Neuron (in vitro differentiated cells): ENCODE measurements around the gene ZFAND4.
A peak's percentile ranks its signal among the peaks of the same experiment; 100 is the strongest.

Experiments used
- H2AFZ ChIP-seq: one replicate; pipeline ENCODE4 v1.6.1; 2013; ENCODE audit warnings: low read depth, mild to moderate bottlenecking, inconsistent platforms, low read length, moderate library complexity
- H3K27me3 ChIP-seq: one replicate; pipeline ENCODE4 v1.6.1; 2013; ENCODE audit warnings: low read length; ENCODE audit not compliant: insufficient read depth
- H3K36me3 ChIP-seq: one replicate; pipeline ENCODE4 v1.6.1; 2013; ENCODE audit warnings: low read length; ENCODE audit not compliant: insufficient read depth
- H3K4me1 ChIP-seq: one replicate; pipeline ENCODE4 v1.6.1; 2013; ENCODE audit warnings: low read length; ENCODE audit not compliant: insufficient read depth
- H3K4me3 ChIP-seq: 2 replicates; pipeline ENCODE4 v1.5.1; 2013; ENCODE audit warnings: mild to moderate bottlenecking, low read length, moderate library complexity
- H3K9me3 ChIP-seq: one replicate; pipeline ENCODE4 v1.6.1; 2013; ENCODE audit warnings: low read length

ZFAND4 gene

DNA sequence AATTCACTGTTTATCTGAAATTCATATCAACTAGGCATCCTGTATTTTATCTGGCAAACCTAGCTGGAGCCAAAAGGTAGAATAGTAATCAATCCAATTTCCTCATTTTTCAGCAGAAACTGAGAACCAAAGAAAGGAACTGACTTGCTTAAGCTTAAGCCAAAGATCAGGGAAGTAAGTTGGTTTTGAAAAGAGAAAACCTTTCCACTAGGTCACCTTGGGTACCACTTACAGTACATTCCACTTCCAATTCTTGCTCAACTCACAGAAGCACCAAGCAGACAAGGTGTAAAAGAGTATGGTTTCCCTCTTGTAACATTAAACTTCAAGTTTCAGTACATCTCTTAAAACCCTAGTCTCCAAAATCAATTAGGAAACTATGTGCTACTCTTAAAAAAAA, 79.6 kb downstream of the ZFAND4 start:
- no peaks in the 10 kb centered on the region for H3K36me3 ChIP-seq
- peaks cover 15% of the 10 kb centered on the region for H3K4me1 ChIP-seq
- peak overlapping the region; percentile 71 for H3K4me3 ChIP-seq
- H2AFZ ChIP-seq, result no peak overlapping the region
- H3K27me3 ChIP-seq, result no peaks in the 10 kb centered on the region
- H3K9me3 ChIP-seq, result no peaks in the 10 kb centered on the region

DNA sequence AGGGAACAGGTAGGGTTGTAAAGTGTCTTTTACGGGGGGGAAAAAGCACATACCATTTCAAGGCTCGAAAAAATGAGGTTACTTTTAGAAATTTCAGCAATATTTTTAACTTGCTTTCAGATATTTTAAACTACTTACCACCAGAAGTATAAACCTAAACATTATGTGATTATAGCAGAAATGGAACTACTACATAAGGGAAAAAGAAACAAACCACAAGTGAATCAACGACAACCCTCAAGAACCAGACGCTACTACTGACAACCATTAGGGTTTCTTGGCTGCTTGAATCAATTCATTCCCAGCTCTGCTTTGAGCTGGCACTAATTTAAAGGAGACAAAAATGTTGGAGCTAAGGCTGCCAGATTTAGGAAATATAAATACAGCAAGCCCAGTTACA, 80.1 kb downstream of the ZFAND4 start:
- Histone ChIP-seq H3K4me3 (no peak overlapping the region), H3K36me3 (no peaks in the 10 kb centered on the region), H3K9me3 (no peaks in the 10 kb centered on the region), H3K4me1 (peaks cover 15% of the 10 kb centered on the region), H3K27me3 (no peaks in the 10 kb centered on the region), H2AFZ (no peak overlapping the region)

DNA sequence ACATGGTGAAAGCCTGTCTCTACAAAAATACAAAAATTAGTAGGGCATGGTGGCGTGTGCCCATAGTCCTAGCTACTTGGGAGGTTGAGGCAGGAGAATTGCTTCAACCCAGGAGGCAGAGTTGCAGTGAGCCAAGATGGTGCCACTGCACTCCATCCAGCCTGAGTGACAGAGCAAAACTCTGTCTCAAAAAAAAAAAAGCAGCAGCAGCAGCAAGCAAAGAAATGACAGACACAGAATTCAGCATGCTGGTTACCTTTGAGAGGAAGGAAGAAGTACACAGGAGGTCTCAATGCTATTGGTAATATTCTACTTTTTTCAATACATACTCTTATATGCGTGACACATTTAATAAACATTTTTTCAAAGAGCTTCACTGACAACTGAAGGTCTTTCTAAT, 81.3 kb downstream of the ZFAND4 start:
- no peak overlapping the region for H2AFZ ChIP-seq
- H3K27me3 ChIP-seq, result no peaks in the 10 kb centered on the region
- no peaks in the 10 kb centered on the region for H3K9me3 ChIP-seq
- peaks cover 15% of the 10 kb centered on the region for H3K4me1 ChIP-seq
- no peaks in the 10 kb centered on the region for H3K36me3 ChIP-seq
- no peak overlapping the region for H3K4me3 ChIP-seq

DNA sequence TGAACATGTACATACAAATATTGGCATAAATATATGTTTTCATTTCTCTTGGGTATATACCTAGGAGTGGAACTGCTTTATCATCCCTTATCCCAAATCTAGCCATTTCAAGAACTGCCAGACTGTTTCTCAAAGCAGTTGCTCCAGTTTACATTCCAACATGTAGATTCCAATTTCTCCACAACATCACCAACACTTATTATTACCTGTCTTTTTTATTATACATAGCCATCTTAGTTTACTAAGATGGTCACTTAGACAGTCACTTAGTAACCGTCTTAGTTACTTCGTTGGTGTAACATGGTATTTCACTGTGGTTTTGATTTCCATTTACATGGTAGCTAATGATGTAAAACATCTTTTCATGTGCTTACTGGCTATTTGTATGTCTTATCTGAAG, 82.7 kb downstream of the ZFAND4 start:
- no peak overlapping the region for H3K4me3 ChIP-seq
- peaks cover 12% of the 10 kb centered on the region for H3K4me1 ChIP-seq
- no peaks in the 10 kb centered on the region for H3K36me3 ChIP-seq
- H3K9me3 ChIP-seq, result no peaks in the 10 kb centered on the region
- H2AFZ ChIP-seq, result no peak overlapping the region
- no peaks in the 10 kb centered on the region for H3K27me3 ChIP-seq

DNA sequence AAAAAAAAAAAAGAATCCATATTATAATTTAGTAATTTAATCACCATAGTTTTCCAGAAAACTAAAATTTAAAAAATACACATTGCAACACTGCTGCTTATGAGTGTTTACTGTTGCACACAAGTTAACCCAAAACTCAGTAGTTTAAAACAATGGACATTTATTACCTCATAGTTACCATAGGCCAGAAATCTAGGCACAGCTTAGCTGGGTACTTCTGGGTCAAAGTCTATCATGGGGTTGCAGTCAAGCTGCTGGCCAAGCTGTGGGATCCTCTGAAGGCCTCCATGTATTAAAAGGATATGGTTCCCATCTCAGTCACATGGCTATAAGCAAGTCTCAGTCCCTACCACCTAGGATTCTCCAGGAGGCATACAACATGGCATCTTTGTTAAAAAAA, 83.6 kb downstream of the ZFAND4 start:
- no peaks in the 10 kb centered on the region for H3K27me3 ChIP-seq
- H3K9me3 ChIP-seq, result no peaks in the 10 kb centered on the region
- H3K36me3 ChIP-seq, result no peaks in the 10 kb centered on the region
- H3K4me3 ChIP-seq, result no peak overlapping the region
- no peak overlapping the region for H2AFZ ChIP-seq
- peaks cover 11% of the 10 kb centered on the region for H3K4me1 ChIP-seq

DNA sequence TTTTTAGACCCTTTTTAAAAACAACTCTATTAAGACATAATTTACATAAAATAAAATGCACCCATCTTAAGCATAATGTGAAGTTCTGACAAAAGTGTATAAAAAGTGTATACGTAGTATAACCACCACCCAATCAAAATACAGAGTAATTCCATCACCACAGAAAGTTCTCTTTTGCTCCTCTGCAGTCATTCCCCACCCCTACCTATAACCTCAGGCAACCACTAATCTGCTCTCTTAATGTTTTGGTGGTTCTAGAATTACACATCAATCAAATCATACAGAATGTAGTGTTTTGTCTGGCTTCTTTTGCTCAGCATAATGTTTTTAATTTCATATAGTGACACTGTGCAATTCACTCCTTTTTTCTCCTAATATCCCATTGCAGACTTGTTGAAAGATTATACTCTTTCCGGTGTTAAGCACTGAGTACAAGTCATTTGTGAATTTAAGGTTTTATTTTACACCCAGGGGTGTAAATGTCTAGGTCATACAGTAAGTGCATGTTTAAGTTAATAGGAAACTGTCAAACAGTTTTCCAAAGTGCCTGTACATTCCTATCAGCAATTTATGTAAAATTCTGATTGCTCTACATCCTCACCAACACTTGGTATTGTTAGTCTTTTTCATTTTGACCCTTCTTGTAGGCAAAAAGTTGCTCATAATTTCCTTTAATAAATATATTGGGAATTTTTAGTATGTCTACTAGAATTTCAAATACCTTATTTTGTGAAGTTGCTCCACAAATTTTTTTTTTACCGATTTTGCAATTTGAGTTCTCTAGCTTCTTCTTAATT, 86.3 kb downstream of the ZFAND4 start:
- no peaks in the 10 kb centered on the region for H3K27me3 ChIP-seq
- no peaks in the 10 kb centered on the region for H3K9me3 ChIP-seq
- no peaks in the 10 kb centered on the region for H3K36me3 ChIP-seq
- H2AFZ ChIP-seq, result no peak overlapping the region
- no peak overlapping the region for H3K4me3 ChIP-seq
- no peaks in the 10 kb centered on the region for H3K4me1 ChIP-seq

DNA sequence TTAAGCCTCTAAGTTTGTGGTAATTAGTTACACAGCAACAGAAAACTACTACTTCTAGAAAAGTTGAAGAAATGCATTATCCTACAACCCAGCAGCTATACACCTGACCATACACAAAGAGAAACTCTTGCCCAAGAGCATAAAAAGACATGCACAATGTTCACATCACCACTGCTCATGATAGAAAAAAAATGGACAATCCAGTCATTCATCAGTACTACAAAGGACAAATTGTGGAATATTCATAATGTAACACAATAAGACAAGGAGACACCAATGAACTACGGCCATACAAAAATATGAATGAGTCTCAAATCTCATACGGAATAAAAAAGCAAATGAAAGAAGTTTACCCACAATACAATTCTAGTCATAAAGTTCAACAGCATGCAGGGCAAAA, 87.4 kb downstream of the ZFAND4 start:
- no peaks in the 10 kb centered on the region for H3K36me3 ChIP-seq
- H3K4me3 ChIP-seq, result no peak overlapping the region
- H3K9me3 ChIP-seq, result no peaks in the 10 kb centered on the region
- H2AFZ ChIP-seq, result no peak overlapping the region
- H3K27me3 ChIP-seq, result no peaks in the 10 kb centered on the region
- no peaks in the 10 kb centered on the region for H3K4me1 ChIP-seq

DNA sequence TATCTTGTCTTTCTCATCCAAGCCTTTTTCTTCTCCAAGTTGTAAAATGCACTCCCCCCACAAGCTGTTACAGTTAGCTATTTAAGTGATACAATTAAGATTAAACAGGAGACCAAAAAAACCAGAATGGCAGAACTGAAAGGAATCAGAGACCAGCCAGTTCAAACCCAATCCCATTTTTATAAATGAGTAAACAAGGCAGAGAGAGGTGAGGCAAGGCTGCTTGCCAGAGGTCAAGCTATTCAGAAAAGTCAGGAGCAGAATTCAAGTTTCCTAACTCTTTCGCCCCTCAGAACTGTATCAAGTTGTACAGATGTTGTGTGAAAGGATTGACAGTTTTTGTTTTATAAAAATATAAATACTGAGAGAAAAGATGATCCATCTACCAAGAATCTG, 90.2 kb downstream of the ZFAND4 start:
- Histone ChIP-seq H3K9me3 (no peaks in the 10 kb centered on the region), H3K36me3 (no peaks in the 10 kb centered on the region), H3K4me3 (no peak overlapping the region), H3K27me3 (no peaks in the 10 kb centered on the region), H3K4me1 (no peaks in the 10 kb centered on the region), H2AFZ (no peak overlapping the region)

DNA sequence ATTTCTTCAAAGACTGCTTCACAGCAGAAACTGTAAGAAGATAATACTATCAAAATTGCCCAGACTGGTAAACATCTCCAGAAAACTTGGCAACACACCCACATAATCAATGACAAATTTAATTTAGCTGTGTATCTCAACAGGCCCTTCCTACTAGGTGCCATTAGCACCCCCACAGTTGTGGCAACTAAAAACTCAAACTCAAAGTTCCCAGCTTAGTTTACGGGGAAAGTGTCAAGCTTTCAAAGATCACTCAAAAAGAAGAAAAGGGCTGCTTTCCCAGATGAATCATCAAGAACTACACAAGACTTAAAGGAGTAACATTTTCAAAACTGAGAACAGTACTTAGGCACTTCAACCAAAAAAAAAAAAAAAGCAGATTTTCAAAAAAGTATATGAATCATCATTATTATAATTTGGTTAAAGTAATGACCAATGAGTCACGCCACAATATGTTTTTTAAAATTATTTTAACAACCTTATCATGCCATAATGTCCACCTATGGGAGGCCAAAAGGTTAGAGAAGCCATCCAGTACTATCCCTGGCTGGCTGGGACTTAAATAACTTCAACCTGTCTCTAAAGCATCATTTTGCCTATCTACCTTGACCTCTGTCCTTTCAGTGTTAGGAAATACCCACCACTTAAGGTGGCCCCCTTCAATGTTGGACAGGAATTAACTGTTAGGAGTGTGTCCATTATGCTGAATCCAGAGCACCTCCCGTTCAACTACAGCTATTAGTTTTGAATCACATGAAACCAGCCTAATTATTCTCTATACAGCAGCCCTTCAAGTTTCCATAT, 90.8 kb downstream of the ZFAND4 start:
- Histone ChIP-seq H3K36me3 (no peaks in the 10 kb centered on the region), H3K27me3 (no peaks in the 10 kb centered on the region), H2AFZ (no peak overlapping the region), H3K4me3 (no peak overlapping the region), H3K9me3 (no peaks in the 10 kb centered on the region), H3K4me1 (no peaks in the 10 kb centered on the region)

DNA sequence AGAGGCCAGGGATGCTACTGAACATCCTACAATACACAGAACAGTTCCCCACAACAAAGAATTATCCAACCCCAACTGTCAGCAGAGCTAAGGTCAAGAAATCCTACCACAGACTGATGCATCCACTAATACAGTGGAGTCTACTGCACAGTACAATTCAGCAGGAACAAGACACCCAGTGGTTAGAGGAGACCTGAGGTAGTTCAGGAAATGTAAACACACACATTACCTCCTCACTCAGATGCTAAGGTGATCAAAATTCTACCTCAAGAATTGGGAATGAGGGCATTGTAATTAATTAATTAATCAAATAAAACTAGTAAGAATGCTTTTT, 91.4 kb downstream of the ZFAND4 start:
- H2AFZ ChIP-seq, result no peak overlapping the region
- no peak overlapping the region for H3K4me3 ChIP-seq
- no peaks in the 10 kb centered on the region for H3K4me1 ChIP-seq
- no peaks in the 10 kb centered on the region for H3K36me3 ChIP-seq
- no peaks in the 10 kb centered on the region for H3K9me3 ChIP-seq
- H3K27me3 ChIP-seq, result no peaks in the 10 kb centered on the region

DNA sequence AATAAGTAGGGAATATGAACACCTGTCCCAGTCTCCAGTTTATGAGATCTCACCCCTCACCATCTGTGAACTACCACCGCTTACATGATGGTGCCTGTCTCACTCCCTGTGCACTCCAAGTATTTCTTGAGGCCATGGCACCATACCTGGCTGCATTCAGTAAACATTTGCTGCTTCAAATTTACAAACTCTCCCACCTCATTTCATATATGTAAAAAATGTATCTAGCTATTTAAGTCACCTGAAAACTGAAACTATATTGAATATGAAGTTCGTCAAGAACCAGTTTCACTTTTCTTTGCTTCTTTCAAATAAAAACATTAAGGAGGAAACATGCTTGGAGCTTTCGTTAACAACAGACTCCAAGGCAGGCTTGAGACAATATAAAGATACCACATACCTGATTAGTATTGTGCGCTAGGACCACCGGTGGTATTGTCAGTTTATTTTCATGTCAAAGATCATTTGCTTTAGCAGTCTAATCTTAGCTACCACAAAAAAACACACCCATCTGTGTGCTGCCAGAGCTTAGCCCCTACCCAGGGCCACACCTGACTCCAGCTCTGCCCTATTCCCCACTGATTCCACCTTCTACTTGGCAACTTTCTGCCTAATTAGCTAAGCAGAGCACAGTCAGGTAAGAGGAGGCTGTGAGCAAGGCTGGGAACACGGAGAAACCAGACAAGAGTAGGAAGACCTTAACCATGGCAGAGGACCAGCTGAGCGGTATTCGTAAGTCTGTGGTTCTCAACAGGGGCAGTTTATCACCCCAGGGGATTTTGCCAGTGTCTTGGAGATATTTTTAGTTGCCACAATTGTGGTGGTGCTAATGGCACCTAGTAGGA, 92.0 kb downstream of the ZFAND4 start:
- no peaks in the 10 kb centered on the region for H3K27me3 ChIP-seq
- no peak overlapping the region for H2AFZ ChIP-seq
- H3K4me3 ChIP-seq, result no peak overlapping the region
- no peaks in the 10 kb centered on the region for H3K36me3 ChIP-seq
- no peaks in the 10 kb centered on the region for H3K4me1 ChIP-seq
- no peaks in the 10 kb centered on the region for H3K9me3 ChIP-seq

DNA sequence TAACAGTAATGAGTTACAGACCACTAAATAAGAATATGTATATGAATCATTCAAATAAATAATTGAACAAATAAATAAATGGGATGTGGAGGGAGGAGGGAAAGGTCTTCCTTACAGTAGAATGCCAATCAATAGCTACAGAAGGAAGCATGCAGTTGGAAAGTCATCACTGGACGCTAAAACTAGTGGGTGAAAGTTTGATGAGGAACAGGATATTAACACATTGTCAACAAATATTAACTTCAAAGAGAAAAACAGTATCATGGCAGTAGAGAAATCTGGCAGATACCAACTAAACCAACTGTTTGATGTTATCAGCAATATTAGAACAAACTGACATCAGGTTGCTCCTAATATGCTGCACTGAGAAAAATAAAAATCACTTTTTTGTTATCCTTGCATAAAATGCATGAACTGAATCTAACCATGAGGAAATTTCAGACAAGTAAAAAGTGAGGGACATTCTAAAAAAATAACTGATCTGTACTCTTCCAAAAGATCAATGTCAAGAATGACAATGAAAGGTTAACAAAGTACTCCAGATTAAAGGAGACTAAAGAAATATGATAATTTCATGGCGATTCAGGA, 94.1 kb downstream of the ZFAND4 start:
- Histone ChIP-seq H3K36me3 (no peaks in the 10 kb centered on the region), H3K27me3 (no peaks in the 10 kb centered on the region), H3K9me3 (no peaks in the 10 kb centered on the region), H3K4me3 (no peak overlapping the region), H3K4me1 (peaks cover 6% of the 10 kb centered on the region), H2AFZ (no peak overlapping the region)
